Motor neuron (in vitro differentiated cells): ENCODE measurements around the gene SDK1. TPM values are rescaled to one million over a fixed set of nuclear protein-coding genes. Genes with fewer than 3 reads are reported as not detected.

ENCODE experiments used
- ATAC-seq, 8 experiments: fragments of 200-7000 bp; cut with Tn5 transposase; replicated peaks in 6 of 8; 2 replicates each; pipeline ENCODE4 v1.8.0; 2021; ENCODE audit warnings: mild to moderate bottlenecking in 8 of 8, moderate library complexity in 8 of 8
- H3K27ac ChIP-seq, 2 donors: fragments of 250-450 bp; sonication (Bioruptor Pico); 2 replicates each; pipeline ENCODE4 v1.9.0; 2021; ENCODE audit warnings: antibody characterized with exemption in 2 of 2, mild to moderate bottlenecking in 2 of 2, moderate library complexity in 1 of 2
- H3K4me1 ChIP-seq, 2 donors: fragments of 250-450 bp; sonication (Bioruptor Pico); replicated peaks in 1 of 2; 2 replicates each; pipeline ENCODE4 v1.6.1; 2021; ENCODE audit warnings: antibody characterized with exemption in 2 of 2, mild to moderate bottlenecking in 2 of 2, moderate library complexity in 1 of 2
- H3K4me3 ChIP-seq, 5 donors: fragments of 250-450 bp; sonication (Bioruptor Pico); 2 replicates each; pipeline ENCODE4 v1.9.0; 2021; ENCODE audit warnings: antibody characterized with exemption in 5 of 5, mild to moderate bottlenecking in 5 of 5, moderate library complexity in 4 of 5
- WGBS, 10 experiments: fragments of 450-650 bp; shearing (Covaris generic); methylation state at CpG; one replicate each; pipeline ENCODE4 v1.0.0; 2022; 5-methylcytosine and 5-hydroxymethylcytosine counted together
- in situ Hi-C, 9 experiments: fragments of 400-800 bp; cut with MboI; loops; one replicate each; pipeline ENCODE4 v1.15.0; 2021; ENCODE audit warnings: low sequenced_read_pairs in 9 of 9, low pct_unique_long_range_greater_than_20kb in 2 of 9; ENCODE audit not compliant: unreplicated experiment in 9 of 9
- total RNA-seq, 8 experiments: library from RNA; unstranded; fragments of 300-600 nt; gene quantifications; 2 replicates each; pipeline versions ENCODE4 v1.2.3 to v1.2.4, GENCODE V29; 2022

Gene SDK1
- total RNA-seq, 8 experiments from 2014 or later, result 0.66 to 30.6 (median 8.0) TPM

DNA sequence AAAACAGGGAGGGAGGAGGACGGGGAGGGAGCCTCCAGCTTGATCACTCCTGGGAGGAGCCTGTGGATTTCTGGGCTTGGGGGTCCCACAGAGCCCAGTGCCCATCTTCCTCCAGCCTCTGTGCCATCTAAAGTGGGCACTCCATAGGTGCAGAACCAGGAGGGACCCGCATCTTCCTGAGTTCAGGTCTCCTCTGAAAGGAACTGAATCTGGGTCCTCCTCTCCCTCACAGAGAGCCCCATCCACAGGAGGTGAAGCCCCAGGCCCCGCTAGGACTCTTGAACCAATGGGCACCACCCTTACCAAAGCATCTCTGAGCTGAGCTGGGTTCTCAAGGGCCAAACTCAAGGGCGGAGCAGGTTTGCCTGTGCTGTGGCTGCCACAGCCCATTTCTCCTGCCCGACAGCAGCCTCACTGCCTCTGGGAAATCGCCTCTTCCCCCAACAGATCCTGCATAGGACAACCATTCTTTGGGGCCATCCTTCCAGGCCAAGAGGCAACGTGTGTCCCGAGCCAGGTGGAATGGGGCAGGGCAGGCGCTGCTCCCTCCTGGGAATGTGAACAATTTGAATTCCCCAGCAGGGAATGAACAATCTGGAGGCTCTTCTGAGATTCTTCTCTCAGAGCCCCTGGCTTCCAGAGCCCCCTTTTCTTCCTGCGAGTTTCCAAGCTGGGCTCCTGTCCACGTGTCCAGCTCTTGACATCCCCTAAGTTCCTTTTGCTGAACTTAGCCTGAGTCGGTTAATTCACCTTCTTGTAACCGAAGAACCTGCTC, 970.1 kb downstream of the SDK1 start:
- Histone ChIP-seq H3K4me3 (no peak overlapping the region), H3K27ac (no peak overlapping the region), H3K4me1 (no peaks in the 10 kb centered on the region)
- in situ Hi-C loops, result no loop called here
- WGBS, 10 experiments, result 14 to 70% (median 40%) methylated on average over 1 to 5 of the region's 13 CpGs; no CpG with 5 or more reads in 6 of the 10 experiments
- ATAC-seq, result no peak

- no peak overlapping the region for H3K27ac ChIP-seq
- no peak overlapping the region for H3K4me3 ChIP-seq
- no peak for ATAC-seq
- H3K4me1 ChIP-seq, result no peaks in the 10 kb centered on the region
- 0 to 82% (median 80%) methylated on average over 1 to 4 of the region's 10 CpGs; no CpG with 5 or more reads in 7 of the 10 experiments for WGBS, 10 experiments
- in situ Hi-C loops, result no loop called here
Observed at GRCh38 chr7:4271716-4272015, 970.6 kb downstream of the SDK1 start.

DNA sequence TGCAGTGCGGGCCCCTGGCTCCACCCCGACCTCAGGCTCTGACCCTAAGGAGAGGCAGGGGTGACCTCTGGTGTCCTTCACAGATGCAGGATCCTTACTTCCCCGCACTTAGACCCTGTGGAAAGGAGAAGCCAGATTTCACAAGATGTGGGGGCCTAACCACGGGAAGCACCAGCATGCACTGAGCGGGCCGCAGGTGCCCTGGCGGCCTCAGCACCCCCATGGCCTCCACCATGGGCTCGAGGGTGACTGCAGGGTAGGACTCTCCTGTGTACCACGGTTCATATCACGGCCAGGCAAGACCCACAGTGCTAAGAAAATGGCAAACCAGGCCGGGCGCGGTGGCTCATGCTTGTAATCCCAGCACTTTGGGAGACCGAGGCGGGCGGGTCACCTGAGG, 971.1 kb downstream of the SDK1 start:
- H3K4me3 ChIP-seq, result no peak overlapping the region
- ATAC-seq, result no peak
- in situ Hi-C loops, result no loop called here
- H3K27ac ChIP-seq, result no peak overlapping the region
- 61 to 100% (median 86%) methylated on average over 1 to 11 of the region's 16 CpGs; no CpG with 5 or more reads in 6 of the 10 experiments for WGBS, 10 experiments
- H3K4me1 ChIP-seq, result no peaks in the 10 kb centered on the region

GRCh38 chr7:4273566-4274230, 972.6 kb downstream of the SDK1 start:
- no peaks in the 10 kb centered on the region for H3K4me1 ChIP-seq
- H3K27ac ChIP-seq, result no peak overlapping the region
- WGBS, 10 experiments, result 0 to 94% (median 67%) methylated on average over 1 to 3 of the region's 9 CpGs; no CpG with 5 or more reads in 7 of the 10 experiments
- no peak for ATAC-seq
- H3K4me3 ChIP-seq, result no peak overlapping the region
- in situ Hi-C loops, result no loop called here

DNA sequence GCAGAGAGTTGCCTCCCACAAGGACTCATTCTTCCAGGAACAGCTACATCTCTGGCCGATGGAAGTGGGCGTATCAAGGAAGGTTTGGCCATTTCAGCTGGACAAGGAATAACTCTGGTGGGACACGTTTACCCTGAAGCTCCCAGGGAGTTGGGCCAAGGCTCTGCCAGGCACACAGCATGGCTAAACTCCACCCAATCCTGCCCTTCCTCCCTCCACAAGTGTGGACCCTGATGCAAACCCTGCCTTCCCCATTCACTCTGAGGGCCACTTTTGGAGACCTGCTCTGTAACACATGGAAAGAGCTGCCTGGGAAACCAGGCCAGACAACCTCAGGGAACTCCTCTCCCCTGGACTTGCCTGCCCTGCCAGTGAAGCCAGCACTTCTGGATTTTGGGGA, 973.2 kb downstream of the SDK1 start:
- in situ Hi-C loops, result no loop called here
- no peak overlapping the region for H3K4me3 ChIP-seq
- ATAC-seq, result no peak
- 0 to 90% (median 61%) methylated on average over 1 to 3 of the region's 3 CpGs; no CpG with 5 or more reads in 5 of the 10 experiments for WGBS, 10 experiments
- H3K4me1 ChIP-seq, result no peaks in the 10 kb centered on the region
- no peak overlapping the region for H3K27ac ChIP-seq

DNA sequence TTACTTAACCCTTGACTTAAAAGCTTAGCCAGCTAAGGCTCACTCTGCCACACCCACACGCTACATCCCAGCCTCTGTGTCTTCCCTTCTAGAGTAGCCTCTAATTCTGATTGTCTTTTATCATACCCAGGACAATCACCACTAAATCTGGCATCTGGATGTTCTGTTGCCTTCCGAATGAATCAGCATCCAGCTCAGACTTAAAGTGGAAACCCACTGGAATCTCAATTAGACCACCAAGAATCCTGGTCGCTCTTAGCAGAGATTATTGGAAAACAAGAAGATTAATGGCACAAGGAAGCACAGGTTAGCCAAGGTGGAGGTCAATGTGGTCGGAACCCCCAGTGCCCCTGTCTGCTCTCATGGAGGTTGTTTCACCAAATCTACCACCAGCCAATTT, 976.9 kb downstream of the SDK1 start:
- Histone ChIP-seq H3K4me1 (no peaks in the 10 kb centered on the region), H3K4me3 (no peak overlapping the region), H3K27ac (no peak overlapping the region)
- no peak for ATAC-seq
- in situ Hi-C loops, result no loop called here
- 0 to 100% (median 56%) methylated on average over 1 to 3 of the region's 4 CpGs for WGBS, 10 experiments

DNA sequence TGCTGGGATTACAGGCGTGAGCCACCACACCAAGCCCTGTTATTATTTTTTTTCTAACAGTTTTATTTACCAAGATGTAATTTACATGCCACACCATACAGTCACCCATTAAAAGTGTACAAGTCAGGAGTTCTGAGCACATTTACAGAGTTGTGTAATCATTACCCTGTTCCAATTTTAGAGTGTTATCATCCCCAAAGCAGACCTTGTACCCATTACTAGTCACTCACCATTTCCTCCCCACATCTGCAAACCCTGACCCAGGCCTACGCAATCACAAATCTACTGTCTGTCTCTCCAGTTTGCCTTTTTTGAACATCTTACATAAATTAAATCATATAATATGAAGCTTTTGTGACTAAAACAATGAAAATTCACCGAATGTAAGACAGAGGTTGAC, 978.2 kb downstream of the SDK1 start:
- no peak for ATAC-seq
- Histone ChIP-seq H3K27ac (no peak overlapping the region), H3K4me1 (no peaks in the 10 kb centered on the region), H3K4me3 (no peak overlapping the region)
- in situ Hi-C loops, result no loop called here
- 0 to 94% (median 33%) methylated on average over 1 to 3 of the region's 3 CpGs; no CpG with 5 or more reads in 2 of the 10 experiments for WGBS, 10 experiments

- ATAC-seq, result no peak
- Histone ChIP-seq H3K27ac (no peak overlapping the region), H3K4me3 (no peak overlapping the region), H3K4me1 (no peaks in the 10 kb centered on the region)
- in situ Hi-C loops, result no loop called here
- WGBS, 10 experiments, result 21 to 100% (median 79%) methylated on average over 2 to 6 of the region's 9 CpGs; no CpG with 5 or more reads in 2 of the 10 experiments
Observed at GRCh38 chr7:4281231-4281993, 980.4 kb downstream of the SDK1 start.

GRCh38 chr7:4282434-4283223, 981.6 kb downstream of the SDK1 start:
- Histone ChIP-seq H3K27ac (no peak overlapping the region), H3K4me1 (no peaks in the 10 kb centered on the region), H3K4me3 (no peak overlapping the region)
- in situ Hi-C loops, result no loop called here
- no peak for ATAC-seq
- WGBS, 10 experiments, result 18 to 92% (median 88%) methylated on average over 2 to 8 of the region's 14 CpGs; no CpG with 5 or more reads in 3 of the 10 experiments

DNA sequence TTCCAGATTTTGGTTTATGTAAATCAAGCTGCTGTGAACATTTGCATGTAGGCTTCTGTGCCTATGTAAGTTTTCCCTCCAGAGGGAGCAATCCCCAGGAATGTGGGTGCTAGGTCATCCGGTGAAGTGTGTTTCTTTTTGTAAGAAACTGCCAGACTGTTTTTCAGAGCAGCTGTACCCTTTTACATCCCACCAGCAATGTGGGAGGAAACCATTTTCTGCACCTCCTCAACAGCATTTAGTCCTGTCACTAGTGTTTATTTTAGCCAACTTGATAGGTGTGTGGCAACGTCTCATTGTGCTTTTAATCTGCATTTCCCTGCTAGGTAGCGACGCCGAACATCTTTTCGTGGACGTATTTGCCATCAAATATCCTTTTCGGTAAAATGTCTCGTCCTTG, 985.3 kb downstream of the SDK1 start:
- 32 to 91% (median 75%) methylated on average over 4 to 9 of the region's 9 CpGs; no CpG with 5 or more reads in 2 of the 10 experiments for WGBS, 10 experiments
- H3K4me1 ChIP-seq, result no peaks in the 10 kb centered on the region
- ATAC-seq, result no peak
- H3K4me3 ChIP-seq, result no peak overlapping the region
- in situ Hi-C loops, result no loop called here
- no peak overlapping the region for H3K27ac ChIP-seq

DNA sequence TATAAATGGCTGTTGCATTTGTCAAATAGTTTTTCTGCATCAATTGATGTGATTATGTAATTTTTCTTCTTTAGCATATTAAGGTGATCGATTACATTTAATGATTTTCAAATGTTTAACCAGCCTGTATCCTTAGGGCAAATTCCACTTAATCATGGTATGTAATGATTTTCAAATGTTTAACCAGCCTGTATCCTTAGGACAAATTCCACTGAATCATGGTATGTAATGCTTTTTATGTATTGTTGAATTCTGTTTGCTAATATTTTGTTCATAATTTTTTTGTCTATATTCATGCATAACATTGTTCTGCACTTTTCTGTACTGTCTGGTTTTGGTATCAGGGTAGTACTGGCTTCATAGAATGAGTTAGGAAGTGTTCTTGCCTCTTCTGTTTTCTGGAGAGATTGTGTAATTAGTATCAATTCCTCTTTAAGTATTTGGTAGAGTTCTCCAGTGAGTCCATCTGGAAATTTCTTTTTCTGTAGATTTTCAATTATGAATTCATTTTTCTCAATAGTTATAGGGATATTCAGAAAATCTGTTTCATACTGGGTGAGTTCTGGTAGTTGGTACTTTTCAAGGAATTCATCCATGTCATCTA, 987.8 kb downstream of the SDK1 start:
- 0 to 100% (median 80%) methylated on average over 1 of the region's 1 CpG; no CpG with 5 or more reads in 1 of the 10 experiments for WGBS, 10 experiments
- H3K27ac ChIP-seq, result no peak overlapping the region
- ATAC-seq, result no peak
- no peak overlapping the region for H3K4me3 ChIP-seq
- in situ Hi-C loops, result no loop called here
- no peaks in the 10 kb centered on the region for H3K4me1 ChIP-seq

DNA sequence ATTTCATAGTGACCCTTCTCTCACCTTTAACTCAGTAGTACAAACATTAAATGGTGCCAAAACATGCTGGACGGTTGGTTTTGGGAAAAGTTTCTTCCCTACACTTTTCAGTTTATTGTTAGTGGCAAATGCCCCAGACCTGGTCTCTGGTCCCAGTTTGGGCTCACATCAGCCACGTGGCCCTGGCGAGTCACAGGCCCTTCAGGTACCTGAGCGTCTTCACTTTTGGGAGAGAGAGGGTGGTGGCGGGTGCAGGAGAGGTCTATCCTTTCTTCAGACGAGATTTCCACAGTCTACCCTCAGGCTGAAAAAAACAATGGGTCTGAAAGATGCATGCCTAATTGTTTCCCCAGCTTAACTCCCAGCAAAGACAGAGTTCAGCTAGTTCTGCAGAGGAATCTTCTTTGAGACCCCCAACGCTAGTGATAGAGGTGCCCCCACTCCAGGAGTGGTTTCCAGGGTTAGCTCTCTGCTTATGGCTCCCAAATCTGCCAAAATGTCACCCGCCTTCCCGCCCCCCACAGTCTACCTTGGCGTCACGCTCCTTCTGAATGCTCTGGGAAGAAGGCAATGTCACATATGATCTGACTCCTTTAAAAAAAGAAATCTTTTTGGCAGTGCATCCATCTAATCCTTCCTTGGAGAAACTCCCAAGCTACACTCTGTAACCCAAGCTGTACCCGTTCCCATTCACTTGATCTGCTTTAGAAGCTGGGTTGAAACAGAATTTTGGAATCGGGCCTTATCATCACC, 996.3 kb downstream of the SDK1 start:
- no peak overlapping the region for H3K4me3 ChIP-seq
- H3K27ac ChIP-seq, result no peak overlapping the region
- WGBS, 10 experiments, result 0 to 81% (median 66%) methylated on average over 1 to 12 of the region's 13 CpGs; no CpG with 5 or more reads in 2 of the 10 experiments
- no peak for ATAC-seq
- in situ Hi-C loops, result no loop called here
- no peaks in the 10 kb centered on the region for H3K4me1 ChIP-seq
